ENCODE measurements around the gene MAP6. TPM values are rescaled to one million over a fixed set of nuclear protein-coding genes. Genes with fewer than 3 reads are reported as not detected.
A peak's percentile ranks its signal among the peaks of the same experiment; 100 is the strongest.

MAP6 gene
- total RNA-seq (not detected), total RNA-seq (0 to 1.2 (median 0.08) reads per million in 172 experiments)
- polyA plus RNA-seq (2013, experiment 1 of 2): 0.04 TPM
- 0.31 TPM for polyA plus RNA-seq (2013, experiment 2 of 2)

GRCh38 chr11:75668451-75669297 is at the start of gene MAP6:
MAP6 (minus strand) TSS chr11:75669038; CDS start chr11:75668369, 669 bp downstream.
- Mint-ChIP-seq H3K27me3 (peaks cover 83% of the 10 kb centered on the region), H3K27ac (no peak within 1 kb of the TSS), H3K4me3 (peak within 1 kb of the TSS; percentile 81), H3K36me3 (ENCODE audit: low read depth) (no peaks in the 10 kb centered on the region), H3K4me1 (ENCODE audit: low read depth) (peaks cover 16% of the 10 kb centered on the region), H3K9me3 (no peaks in the 10 kb centered on the region)
- ChIA-PET POLR2A (no interaction called here), CTCF (no interaction called here)
- H3K4me1 ChIP-seq (ENCODE audit: insufficient read depth, low read length): peaks cover 22% of the 10 kb centered on the region
- DNase-seq: peak in 4 of 14 experiments; percentile 5 to 31 (median 18)
- peaks cover 0 to 17% of the 10 kb centered on the region in 2 experiments for H3K9me3 ChIP-seq (ENCODE audit: control insufficient read depth in 1 of 2, insufficient read depth in 1 of 2, low read length in 2 of 2)
- H3K36me3 ChIP-seq (ENCODE audit: insufficient read depth, low read length): no peaks in the 10 kb centered on the region
- intact Hi-C loops (cut with DNase I, micrococcal nuclease): no loop called here
- ATAC-seq (ENCODE audit: poor library complexity): no peak
- H3K27ac ChIP-seq (ENCODE audit: low read depth in 1 of 2, low read length in 2 of 2): no peak within 1 kb of the TSS
- no peak for TF ChIP-seq CTCF (IDR thresholded peaks at IDR 0.05)
- H3K4me3 ChIP-seq (ENCODE audit: low read length): peak within 1 kb of the TSS; percentile 44
- H3K27me3 ChIP-seq (ENCODE audit: control insufficient read depth in 1 of 2, insufficient read depth in 2 of 2, low read length in 2 of 2): peaks cover 47 to 67% of the 10 kb centered on the region in 2 experiments

- Mint-ChIP-seq H3K27me3 (no peaks in the 10 kb centered on the region), H3K27ac (no peak within 1 kb of the TSS), H3K4me3 (no peak within 1 kb of the TSS), H3K36me3 (ENCODE audit: low read depth) (no peaks in the 10 kb centered on the region), H3K9me3 (no peaks in the 10 kb centered on the region), H3K4me1 (ENCODE audit: low read depth) (no peaks in the 10 kb centered on the region)
- Histone ChIP-seq H3K27ac (ENCODE audit: low read depth in 1 of 2, low read length in 2 of 2) (no peak within 1 kb of the TSS), H3K36me3 (ENCODE audit: insufficient read depth, low read length) (no peaks in the 10 kb centered on the region), H3K9me3 (ENCODE audit: control insufficient read depth in 1 of 2, insufficient read depth in 1 of 2, low read length in 2 of 2) (no peaks in the 10 kb centered on the region), H3K4me3 (ENCODE audit: low read length) (no peak within 1 kb of the TSS), H3K4me1 (ENCODE audit: insufficient read depth, low read length) (no peaks in the 10 kb centered on the region), H3K27me3 (ENCODE audit: control insufficient read depth in 1 of 2, insufficient read depth in 2 of 2, low read length in 2 of 2) (no peaks in the 10 kb centered on the region)
- peak in 1 of 14 experiments; percentile 4 for DNase-seq
- intact Hi-C loops (cut with DNase I, micrococcal nuclease): no loop called here
- ATAC-seq (ENCODE audit: poor library complexity): no peak
- TF ChIP-seq CTCF (IDR thresholded peaks at IDR 0.05): no peak
- ChIA-PET POLR2A (no interaction called here), CTCF (no interaction called here)
Observed at GRCh38 chr11:75717608-75718418, 49.0 kb upstream of the MAP6 start, which contains the start of gene MOGAT2. MOGAT2 (plus strand) TSS chr11:75717838; CDS start chr11:75717889, 51 bp downstream.

- no peak for ATAC-seq (ENCODE audit: poor library complexity)
- H3K4me3 ChIP-seq (ENCODE audit: low read length): no peak overlapping the region
- Mint-ChIP-seq H3K27ac (no peak overlapping the region), H3K9me3 (no peaks in the 10 kb centered on the region), H3K4me1 (ENCODE audit: low read depth) (no peaks in the 10 kb centered on the region), H3K36me3 (ENCODE audit: low read depth) (no peaks in the 10 kb centered on the region), H3K27me3 (no peaks in the 10 kb centered on the region), H3K4me3 (no peak overlapping the region)
- intact Hi-C loops (cut with DNase I, micrococcal nuclease): no loop called here
- H3K36me3 ChIP-seq (ENCODE audit: insufficient read depth, low read length): no peaks in the 10 kb centered on the region
- H3K9me3 ChIP-seq (ENCODE audit: control insufficient read depth in 1 of 2, insufficient read depth in 1 of 2, low read length in 2 of 2): no peaks in the 10 kb centered on the region
- no peaks in the 10 kb centered on the region for H3K4me1 ChIP-seq (ENCODE audit: insufficient read depth, low read length)
- no peak overlapping the region for H3K27ac ChIP-seq (ENCODE audit: low read depth in 1 of 2, low read length in 2 of 2)
- POLR2A ChIA-PET: no interaction called here
- CTCF ChIA-PET: no interaction called here
- TF ChIP-seq CTCF (IDR thresholded peaks at IDR 0.05): no peak
- peaks cover 0 to 5% of the 10 kb centered on the region in 2 experiments for H3K27me3 ChIP-seq (ENCODE audit: control insufficient read depth in 1 of 2, insufficient read depth in 2 of 2, low read length in 2 of 2)
- no peak for DNase-seq
Observed at GRCh38 chr11:75716659-75717058, 47.8 kb upstream of the MAP6 start.
